K562 (cell line): ENCODE measurements around the gene UBE2D2. TPM values are rescaled to one million over a fixed set of nuclear protein-coding genes. Genes with fewer than 3 reads are reported as not detected.

Source experiments
- CBFA2T3 ChIP-seq: fragments of 450-650 bp; IDR thresholded peaks from 2 replicates; pipeline ENCODE4 v1.6.1; 2017
- CCAR2 ChIP-seq: fragments of 200-400 bp; formaldehyde crosslinking; IDR thresholded peaks from 2 replicates; pipeline ENCODE4 v1.6.1; 2017; ENCODE audit warnings: mild to moderate bottlenecking, low read depth, low read length
- E2F6 ChIP-seq, 2 experiments: IDR thresholded peaks; 2 replicates each; pipeline ENCODE4 v1.6.1; 2011; ENCODE audit warnings: borderline replicate concordance in 1 of 2, control low read depth in 1 of 2, low read depth in 1 of 2, low read length in 1 of 2, mild to moderate bottlenecking in 1 of 2, mixed read lengths in 1 of 2, moderate library complexity in 1 of 2; ENCODE audit not compliant: insufficient read depth in 1 of 2, insufficient read length in 1 of 2, poor library complexity in 1 of 2, severe bottlenecking in 1 of 2; ENCODE audit errors: extremely low read depth in 1 of 2
- ELF1 ChIP-seq: fragments of 200-800 bp; sonication (Bioruptor generic); IDR thresholded peaks from 2 replicates; pipeline ENCODE4 v1.6.1; 2016; ENCODE audit warnings: missing genetic modification characterization, missing compliant biosample characterization
- ETV1 ChIP-seq: fragments of 450-650 bp; conservative IDR thresholded peaks from 2 replicates; pipeline ENCODE4 v1.6.1; 2016; ENCODE audit warnings: missing genetic modification characterization, control low read depth, low read depth, missing compliant biosample characterization
- GABPB2 ChIP-seq: fragments of 250-450 bp; sonication (Bioruptor Pico); conservative IDR thresholded peaks from 2 replicates; pipeline ENCODE4 v1.5.1; 2021; ENCODE audit warnings: mild to moderate bottlenecking
- KDM5B ChIP-seq: fragments of 200-600 bp; sonication (generic); IDR thresholded peaks from 2 replicates; pipeline ENCODE4 v1.6.1; 2012; ENCODE audit warnings: low read depth, mild to moderate bottlenecking, moderate library complexity, low read length, control low read depth, inconsistent platforms; ENCODE audit not compliant: insufficient replicate concordance
- MEF2A ChIP-seq: IDR thresholded peaks from 2 replicates; pipeline ENCODE4 v1.6.1; 2011; ENCODE audit warnings: low read depth, mild to moderate bottlenecking, low read length, moderate library complexity; ENCODE audit not compliant: control insufficient read depth
- MTA3 ChIP-seq: fragments of 450-650 bp; formaldehyde crosslinking; IDR thresholded peaks from 2 replicates; pipeline ENCODE4 v1.6.1; 2017; ENCODE audit warnings: mild to moderate bottlenecking, borderline replicate concordance
- NFXL1 ChIP-seq: fragments of 450-650 bp; formaldehyde crosslinking; IDR thresholded peaks from 2 replicates; pipeline ENCODE4 v1.4.0; 2021; ENCODE audit warnings: mild to moderate bottlenecking
- RAD21 ChIP-seq, 2 experiments: fragments of 250-450 bp in 1 of 2; fragments of 450-650 bp in 1 of 2; sonication (Bioruptor Pico) in 1 of 2; formaldehyde crosslinking in 1 of 2; IDR thresholded peaks in 1 of 2; conservative IDR thresholded peaks in 1 of 2; 2 replicates each; pipeline versions ENCODE4 v1.4.0 to v1.8.0; 2020 to 2022; ENCODE audit warnings: mild to moderate bottlenecking in 2 of 2, moderate library complexity in 1 of 2
- RAD51 ChIP-seq: fragments of 450-650 bp; IDR thresholded peaks from 2 replicates; pipeline ENCODE4 v1.7.1; 2016; ENCODE audit warnings: low read depth, mild to moderate bottlenecking, borderline replicate concordance
- SRSF9 ChIP-seq: fragments of 200-400 bp; formaldehyde crosslinking; IDR thresholded peaks from 2 replicates; pipeline ENCODE4 v1.6.1; 2017; ENCODE audit warnings: low read depth, low read length, borderline replicate concordance
- TSC22D4 ChIP-seq: fragments of 450-650 bp; IDR thresholded peaks from 2 replicates; pipeline ENCODE4 v1.6.1; 2016; ENCODE audit warnings: missing genetic modification characterization, missing biosample characterization, control low read depth
- ZNF197 ChIP-seq: fragments of 200-800 bp; sonication (Bioruptor generic); IDR thresholded peaks from 2 replicates; pipeline ENCODE4 v1.6.1; 2016; ENCODE audit warnings: low read depth, missing genetic modification characterization, missing compliant biosample characterization
- ZNF318 ChIP-seq, 2 experiments: fragments of 450-650 bp; IDR thresholded peaks; 2 replicates each; pipeline ENCODE4 v1.6.1; 2016; ENCODE audit warnings: mild to moderate bottlenecking in 2 of 2, borderline replicate concordance in 1 of 2, low read depth in 1 of 2, moderate library complexity in 1 of 2
- ZNF785 ChIP-seq: fragments of 250-450 bp; sonication (Bioruptor Pico); IDR thresholded peaks from 2 replicates; pipeline ENCODE4 v1.4.0; 2020; ENCODE audit warnings: mild to moderate bottlenecking
- polyA plus RNA-seq, 8 experiments: library from polyadenylated mRNA; depleted of rRNA in 4 of 8; stranded (reverse) in 5 of 8; unstranded in 3 of 8; fragments of >200 nt; fragmentation: Nextera tagmentation in 2 of 8; fragmentation: Illumina TruSeq in 1 of 8; extraction: Ambion mirVana in 2 of 8; extraction: Trizol in 1 of 8; gene quantifications; 2 replicates each; pipeline versions ENCODE4 v1.2.1 to v1.2.3, GENCODE V29; 2011 to 2014; ENCODE audit warnings: inconsistent platforms in 1 of 8, missing spikeins in 1 of 8
- total RNA-seq, 7 experiments: library from RNA; depleted of rRNA in 6 of 7; stranded (reverse); fragments of >200 nt in 6 of 7; fragmentation: Illumina TruSeq in 2 of 7; extraction: Trizol in 2 of 7; gene quantifications; 2 replicates each; pipeline versions ENCODE4 v1.2.1 to v1.2.3, GENCODE V29; 2011 to 2021; ENCODE audit warnings: low replicate concordance in 1 of 7

Gene UBE2D2
- total and polyA plus RNA-seq, 9 of the 15 experiments (the other 6 are each of a cell fraction or from before 2014, with no cell fraction given): 53.6 to 198 (median 122) TPM

GRCh38 chr5:139660923-139661814, 100.0 kb downstream of the UBE2D2 start (continued):
- TF ChIP-seq KDM5B: no peak
- no peak for TF ChIP-seq GABPB2
- peak; percentile 56 for TF ChIP-seq CBFA2T3
- peak in 1 of 2 experiments; percentile 59; a peak in 1 of 4 replicates for TF ChIP-seq ZNF318 (IDR thresholded peaks at IDR 0.05; ENCODE audit: borderline replicate concordance in 1 of 2, low read depth in 1 of 2)
- no peak for TF ChIP-seq ETV1
- no peak for TF ChIP-seq MEF2A
- peak; percentile 86 for TF ChIP-seq MTA3
- TF ChIP-seq SRSF9: no peak
- TF ChIP-seq NFXL1 (CRISPR knock-in tag): 0 out of 2 replicates have a peak, but pooled peaks have one; percentile 44
- TF ChIP-seq E2F6 (IDR thresholded peaks at IDR 0.05; ENCODE audit: borderline replicate concordance in 1 of 2, extremely low read depth in 1 of 2, insufficient read depth in 1 of 2, insufficient read length in 1 of 2, low read depth in 1 of 2, low read length in 1 of 2, poor library complexity in 1 of 2, severe bottlenecking in 1 of 2): peak; percentile 40 to 68
- TF ChIP-seq ZNF197 (CRISPR knock-in tag): peak; percentile 73; the same call in 1 of the 2 replicates
- peak in 1 of 2 experiments; percentile 33; a peak in 1 of 4 replicates for TF ChIP-seq RAD21 (CRISPR knock-in tag; conservative IDR thresholded peaks at IDR 0.05 in 1 of 2, IDR thresholded peaks at IDR 0.05 in 1 of 2)
- no peak for TF ChIP-seq CCAR2
- TF ChIP-seq ELF1 (tag): no peak
- TF ChIP-seq RAD51: no peak
- no peak for TF ChIP-seq ZNF785
- no peak for TF ChIP-seq TSC22D4 (tag)
